MM.1S (cell line): Measurements from ENCODE around the gene MAGI3.

Experiments used
- DNase-seq: peaks from one replicate; pipeline ENCODE4 v3.0.0-alpha.2; 2015
- H2AFZ ChIP-seq: fragments of 300-600 bp; sonication (generic); 2 replicates; pipeline ENCODE4 v1.6.0; 2016; ENCODE audit warnings: antibody characterized with exemption, low read length
- H3F3A ChIP-seq: fragments of 300-600 bp; sonication (generic); 2 replicates; pipeline ENCODE4 v1.6.1; 2016; ENCODE audit warnings: mild to moderate bottlenecking, antibody characterized with exemption, low read length, moderate library complexity, mixed read lengths; ENCODE audit not compliant: insufficient read depth
- H3K27ac ChIP-seq: fragments of 300-600 bp; sonication (generic); 2 replicates; pipeline ENCODE4 v1.5.1; 2016; ENCODE audit warnings: mild to moderate bottlenecking, low read length
- H3K27me3 ChIP-seq: fragments of 300-600 bp; sonication (generic); replicated peaks from 2 replicates; pipeline ENCODE4 v1.6.0; 2016; ENCODE audit warnings: low read length; ENCODE audit not compliant: insufficient read depth
- H3K36me3 ChIP-seq: fragments of 300-600 bp; sonication (generic); replicated peaks from 2 replicates; pipeline ENCODE4 v1.6.1; 2016; ENCODE audit warnings: mild to moderate bottlenecking, low read length, mixed read lengths; ENCODE audit not compliant: insufficient read depth
- H3K4me1 ChIP-seq: fragments of 300-600 bp; sonication (generic); 2 replicates; pipeline ENCODE4 v1.6.1; 2016; ENCODE audit warnings: low read length, mixed read lengths
- H3K4me2 ChIP-seq: fragments of 300-600 bp; sonication (generic); 2 replicates; pipeline ENCODE4 v1.6.0; 2016; ENCODE audit warnings: low read depth, low read length
- H3K4me3 ChIP-seq: fragments of 300-600 bp; sonication (generic); 2 replicates; pipeline ENCODE4 v1.5.1; 2016; ENCODE audit warnings: low read length, mixed read lengths
- H3K79me2 ChIP-seq: fragments of 300-600 bp; sonication (generic); 2 replicates; pipeline ENCODE4 v1.6.1; 2016; ENCODE audit warnings: mixed run types, low read length, mixed read lengths
- H3K9ac ChIP-seq: fragments of 300-600 bp; sonication (generic); 2 replicates; pipeline ENCODE4 v1.6.1; 2016; ENCODE audit warnings: low read length, mixed read lengths
- H3K9me2 ChIP-seq: fragments of 300-600 bp; sonication (generic); replicated peaks from 2 replicates; pipeline ENCODE4 v1.6.1; 2016; ENCODE audit warnings: mild to moderate bottlenecking, low read length, mixed read lengths; ENCODE audit not compliant: insufficient read depth
- H3K9me3 ChIP-seq: fragments of 300-600 bp; sonication (generic); replicated peaks from 2 replicates; pipeline ENCODE4 v1.6.1; 2016; ENCODE audit warnings: mild to moderate bottlenecking, low read length, mixed read lengths; ENCODE audit not compliant: insufficient read depth
- H4K20me1 ChIP-seq: fragments of 300-600 bp; sonication (generic); 2 replicates; pipeline ENCODE4 v1.6.1; 2016; ENCODE audit warnings: mild to moderate bottlenecking, low read length, moderate library complexity, mixed read lengths; ENCODE audit not compliant: insufficient read depth
- EZH2 ChIP-seq: fragments of 300-600 bp; sonication (generic); optimal IDR thresholded peaks from 2 replicates; pipeline ENCODE3; 2017; ENCODE audit warnings: low read depth, mild to moderate bottlenecking, antibody characterized with exemption, low read length, mixed read lengths
- EZH2phosphoT487 ChIP-seq: fragments of 300-600 bp; sonication (generic); IDR thresholded peaks from 2 replicates; pipeline ENCODE4 v1.6.1; 2018; ENCODE audit warnings: antibody characterized with exemption, low read length
- TF ChIP-seq, protein P1 (sequence below): fragments of 300-600 bp; sonication (generic); IDR thresholded peaks from 2 replicates; pipeline ENCODE4 v1.5.1; 2016; ENCODE audit warnings: antibody characterized with exemption, low read length, mixed read lengths

MAGI3 gene

DNA sequence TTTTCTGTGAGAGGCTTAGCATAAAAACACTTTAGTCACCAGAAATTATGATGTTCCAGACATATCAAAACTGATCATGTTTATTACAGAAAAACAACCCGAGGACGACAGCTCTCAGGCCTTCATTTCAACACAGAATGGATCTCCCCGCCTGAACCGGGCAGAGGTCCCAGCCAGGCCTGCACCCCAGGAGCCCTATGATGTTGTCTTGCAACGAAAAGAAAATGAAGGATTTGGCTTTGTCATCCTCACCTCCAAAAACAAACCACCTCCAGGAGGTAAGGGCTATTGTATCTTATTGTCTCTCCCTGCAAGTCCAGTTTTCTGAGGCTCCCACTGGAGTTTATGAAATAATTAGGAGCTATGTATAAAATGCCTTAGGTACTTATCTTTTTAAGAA is 263.4 kb downstream of the MAGI3 start:
- Histone ChIP-seq H2AFZ (no peak overlapping the region), H3K4me1 (peaks cover 25% of the 10 kb centered on the region), H3F3A (0 out of 2 replicates have a peak, but pooled peaks cover 10% of the 10 kb centered on the region), H3K27ac (no peak overlapping the region), H4K20me1 (no peaks in the 10 kb centered on the region), H3K9ac (no peak overlapping the region), H3K9me2 (no peaks in the 10 kb centered on the region), H3K79me2 (no peaks in the 10 kb centered on the region), H3K36me3 (no peaks in the 10 kb centered on the region), H3K4me2 (no peak overlapping the region), H3K9me3 (no peaks in the 10 kb centered on the region), H3K27me3 (no peaks in the 10 kb centered on the region), H3K4me3 (no peak overlapping the region)
- TF ChIP-seq EZH2 (no peak), EZH2phosphoT487 (no peak)
- TF ChIP-seq, protein P1, sequence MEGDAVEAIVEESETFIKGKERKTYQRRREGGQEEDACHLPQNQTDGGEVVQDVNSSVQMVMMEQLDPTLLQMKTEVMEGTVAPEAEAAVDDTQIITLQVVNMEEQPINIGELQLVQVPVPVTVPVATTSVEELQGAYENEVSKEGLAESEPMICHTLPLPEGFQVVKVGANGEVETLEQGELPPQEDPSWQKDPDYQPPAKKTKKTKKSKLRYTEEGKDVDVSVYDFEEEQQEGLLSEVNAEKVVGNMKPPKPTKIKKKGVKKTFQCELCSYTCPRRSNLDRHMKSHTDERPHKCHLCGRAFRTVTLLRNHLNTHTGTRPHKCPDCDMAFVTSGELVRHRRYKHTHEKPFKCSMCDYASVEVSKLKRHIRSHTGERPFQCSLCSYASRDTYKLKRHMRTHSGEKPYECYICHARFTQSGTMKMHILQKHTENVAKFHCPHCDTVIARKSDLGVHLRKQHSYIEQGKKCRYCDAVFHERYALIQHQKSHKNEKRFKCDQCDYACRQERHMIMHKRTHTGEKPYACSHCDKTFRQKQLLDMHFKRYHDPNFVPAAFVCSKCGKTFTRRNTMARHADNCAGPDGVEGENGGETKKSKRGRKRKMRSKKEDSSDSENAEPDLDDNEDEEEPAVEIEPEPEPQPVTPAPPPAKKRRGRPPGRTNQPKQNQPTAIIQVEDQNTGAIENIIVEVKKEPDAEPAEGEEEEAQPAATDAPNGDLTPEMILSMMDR = no peak
- no peak for DNase-seq

DNA sequence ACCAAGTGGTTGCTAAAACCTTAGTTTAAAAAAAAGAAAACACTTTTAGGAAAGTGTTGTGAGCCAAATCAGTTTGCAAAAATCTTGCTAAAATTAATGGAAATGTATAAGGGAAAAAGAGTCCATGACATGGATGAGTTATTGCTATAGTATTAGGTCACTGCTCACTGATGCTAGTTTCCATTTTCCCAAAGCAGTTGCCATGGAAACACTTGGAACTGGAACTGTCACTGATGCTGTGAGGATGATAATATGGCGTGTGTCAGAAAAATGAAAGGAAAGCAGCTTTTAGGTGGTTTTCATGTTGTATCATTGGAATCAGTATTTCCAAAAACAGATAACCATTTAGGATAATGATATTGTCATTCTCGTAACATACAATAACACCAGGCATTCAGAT is 264.6 kb downstream of the MAGI3 start:
- no peaks in the 10 kb centered on the region for H3K27me3 ChIP-seq

DNA sequence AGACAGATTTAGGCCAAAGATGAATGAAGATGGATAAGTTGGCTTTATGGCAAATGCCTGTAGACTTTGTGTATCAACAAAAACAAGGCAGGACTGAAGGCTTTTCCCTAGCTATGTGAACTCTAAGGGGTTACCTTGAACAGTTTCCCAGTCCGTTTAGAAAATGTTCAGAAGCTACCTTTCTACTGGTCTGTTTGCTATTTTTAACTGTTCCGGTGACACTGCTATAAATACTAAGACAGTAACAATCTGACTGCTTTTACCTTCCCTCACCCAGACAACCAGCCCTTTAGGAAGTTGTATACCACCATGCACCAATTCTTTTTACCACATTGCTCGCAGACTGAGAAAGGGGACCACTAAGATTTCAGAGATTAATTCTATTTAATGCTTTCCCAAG is 266.8 kb downstream of the MAGI3 start:
- Histone ChIP-seq H3K27ac (peak overlapping the region; percentile 72), H4K20me1 (no peaks in the 10 kb centered on the region), H3K4me3 (peak overlapping the region; percentile 41), H3K27me3 (no peaks in the 10 kb centered on the region), H2AFZ (peak overlapping the region; percentile 56), H3K79me2 (no peaks in the 10 kb centered on the region), H3F3A (0 out of 2 replicates have a peak, but pooled peaks cover 10% of the 10 kb centered on the region), H3K4me1 (peaks cover 25% of the 10 kb centered on the region), H3K9me3 (no peaks in the 10 kb centered on the region), H3K9me2 (no peaks in the 10 kb centered on the region), H3K4me2 (peak overlapping the region; percentile 66), H3K36me3 (no peaks in the 10 kb centered on the region), H3K9ac (no peak overlapping the region)
- DNase-seq = peak; percentile 51
- TF ChIP-seq, protein P1 = no peak
- TF ChIP-seq EZH2phosphoT487 (no peak), EZH2 (no peak)

More for the DNA sequence above, 264.6 kb downstream of the MAGI3 start:
- DNase-seq = no peak
- 0 out of 2 replicates have a peak, but pooled peaks cover 10% of the 10 kb centered on the region for H3F3A ChIP-seq
- H3K27ac ChIP-seq = no peak overlapping the region
- H4K20me1 ChIP-seq = no peaks in the 10 kb centered on the region
- H3K4me1 ChIP-seq = peaks cover 25% of the 10 kb centered on the region
- no peaks in the 10 kb centered on the region for H3K9me3 ChIP-seq
- H3K4me2 ChIP-seq = no peak overlapping the region
- TF ChIP-seq EZH2phosphoT487 = no peak
- TF ChIP-seq, protein P1 = no peak
- no peak for TF ChIP-seq EZH2
- no peaks in the 10 kb centered on the region for H3K9me2 ChIP-seq
- H3K4me3 ChIP-seq = no peak overlapping the region
- H3K36me3 ChIP-seq = no peaks in the 10 kb centered on the region
- H3K79me2 ChIP-seq = no peaks in the 10 kb centered on the region
- H2AFZ ChIP-seq = no peak overlapping the region
- H3K9ac ChIP-seq = no peak overlapping the region
